Measurements from ENCODE around the gene PHOSPHO2. TPM values are rescaled to one million over a fixed set of nuclear protein-coding genes. Genes with fewer than 3 reads are reported as not detected.

PHOSPHO2 gene
- total and polyA plus RNA-seq, 2 experiments from 2014 or later, result 8.3 to 8.7 TPM

GRCh38 chr2:169672406-169672805 lies 21.9 kb upstream of the PHOSPHO2 start:
- Mint-ChIP-seq H3K27me3 (ENCODE audit: insufficient read depth, low read depth, poor library complexity) (no peaks in the 10 kb centered on the region), H3K4me3 (no peak overlapping the region), H3K4me1 (peaks cover 20% of the 10 kb centered on the region), H3K27ac (no peak overlapping the region), H3K36me3 (ENCODE audit: low read depth) (no peaks in the 10 kb centered on the region), H3K9me3 (no peaks in the 10 kb centered on the region)
- H2AFZ ChIP-seq, result no peak overlapping the region
- no peak for TF ChIP-seq CTCF (conservative IDR thresholded peaks at IDR 0.05; ENCODE audit: low read depth in 2 of 2)
- TF ChIP-seq EZH2phosphoT487 (IDR thresholded peaks at IDR 0.05; ENCODE audit: unreplicated experiment), result no peak
- TF ChIP-seq EZH2 (IDR thresholded peaks at IDR 0.05; ENCODE audit: low read depth, unreplicated experiment), result no peak
- TF ChIP-seq REST (IDR thresholded peaks at IDR 0.05; ENCODE audit: unreplicated experiment), result no peak
- no peak for TF ChIP-seq ZNF114 (CRISPR knock-in tag; IDR thresholded peaks at IDR 0.05)
- TF ChIP-seq STAT1 (IDR thresholded peaks at IDR 0.05; ENCODE audit: unreplicated experiment), result no peak
- TF ChIP-seq POLR2AphosphoS5 (IDR thresholded peaks at IDR 0.05; ENCODE audit: low read depth), result no peak
- no peak for TF ChIP-seq NANOG (IDR thresholded peaks at IDR 0.05; ENCODE audit: borderline replicate concordance)
- no peak for TF ChIP-seq JUNB (IDR thresholded peaks at IDR 0.05; ENCODE audit: unreplicated experiment)
- no peak for TF ChIP-seq ZNF331 (CRISPR knock-in tag; IDR thresholded peaks at IDR 0.05; ENCODE audit: low read depth)
- TF ChIP-seq ZNF462 (CRISPR knock-in tag; IDR thresholded peaks at IDR 0.05), result no peak
- no peak for TF ChIP-seq CREB1 (CRISPR knock-in tag; IDR thresholded peaks at IDR 0.05; ENCODE audit: low read depth)
- TF ChIP-seq ETS1 (IDR thresholded peaks at IDR 0.05), result no peak
- H3K4me2 ChIP-seq, result no peak overlapping the region
- ATAC-seq (no peak), DNase-seq (ENCODE audit: low spot score) (no peak)
- H3K79me2 ChIP-seq (replicated peaks; ENCODE audit: insufficient read depth), result no peaks in the 10 kb centered on the region
- peaks cover 11% of the 10 kb centered on the region; the same call in 1 of the 2 replicates for H3K4me1 ChIP-seq (ENCODE audit: insufficient read depth)
- no peaks in the 10 kb centered on the region for H3K36me3 ChIP-seq (ENCODE audit: insufficient read depth)
- no peaks in the 10 kb centered on the region for H3F3A ChIP-seq (replicated peaks; ENCODE audit: low read depth)
- no peaks in the 10 kb centered on the region for H3K9me2 ChIP-seq (ENCODE audit: insufficient read depth)
- H3K27me3 ChIP-seq (ENCODE audit: insufficient read depth), result no peaks in the 10 kb centered on the region
- H4K20me1 ChIP-seq (replicated peaks; ENCODE audit: insufficient read depth), result no peaks in the 10 kb centered on the region
- H3K27ac ChIP-seq (ENCODE audit: low read depth), result no peak overlapping the region
- no peak overlapping the region for H3K4me3 ChIP-seq
